Aorta (tissue), 5 donors: Measurements from ENCODE around the gene SENP1. TPM values are rescaled to one million over a fixed set of nuclear protein-coding genes. Genes with fewer than 3 reads are reported as not detected.

Experiments
- ATAC-seq: fragments of 200-7000 bp; cut with Tn5 transposase; one replicate; pipeline ENCODE4 v1.9.1; 2022; ENCODE audit warnings: moderate library complexity; ENCODE audit not compliant: low FRiP score
- DNase-seq, 2 donors: peaks; one replicate each; pipeline ENCODE4 v3.0.0-alpha.2; 2020
- H3K27ac ChIP-seq, 2 donors: one replicate each; pipeline ENCODE4 v1.5.1; 2013; ENCODE audit warnings: low read length in 2 of 2, mild to moderate bottlenecking in 2 of 2, moderate library complexity in 2 of 2, control low read depth in 1 of 2, inconsistent platforms in 1 of 2, low read depth in 1 of 2
- H3K27me3 ChIP-seq, 2 donors: one replicate each; pipeline ENCODE4 v1.6.1; 2013; ENCODE audit warnings: control low read depth in 1 of 2, low read length in 1 of 2, mild to moderate bottlenecking in 1 of 2, moderate library complexity in 1 of 2; ENCODE audit not compliant: insufficient read depth in 2 of 2, control insufficient read depth in 1 of 2
- H3K36me3 ChIP-seq, 2 donors: one replicate each; pipeline ENCODE4 v1.6.1; 2013; ENCODE audit warnings: control low read depth in 1 of 2, low read length in 1 of 2, mild to moderate bottlenecking in 1 of 2; ENCODE audit not compliant: insufficient read depth in 2 of 2, control insufficient read depth in 1 of 2
- H3K4me1 ChIP-seq, 2 donors: one replicate each; pipeline ENCODE4 v1.6.1; 2013; ENCODE audit warnings: low read length in 2 of 2, control low read depth in 1 of 2, mild to moderate bottlenecking in 1 of 2, moderate library complexity in 1 of 2; ENCODE audit not compliant: insufficient read depth in 2 of 2, control insufficient read depth in 1 of 2
- H3K4me3 ChIP-seq, 2 donors: one replicate each; pipeline ENCODE4 v1.5.1; 2013; ENCODE audit warnings: low read length in 2 of 2, control low read depth in 1 of 2, mild to moderate bottlenecking in 1 of 2
- H3K9me3 ChIP-seq: one replicate; pipeline ENCODE4 v1.6.1; 2013; ENCODE audit warnings: mild to moderate bottlenecking, low read length; ENCODE audit not compliant: control insufficient read depth
- WGBS, 2 donors: extraction: QIAGEN DNeasy Blood & Tissue Kit; methylation state at CpG; one replicate each; pipeline ENCODE4 v1.1.7; 2013; 5-methylcytosine and 5-hydroxymethylcytosine counted together
- intact Hi-C, 2 donors: fragments of 100-400 bp; cut with DNase I; formaldehyde crosslinking; loops; one replicate each; pipeline versions ENCODE4 v1.14.2 to v1.15.0; 2022
- polyA plus RNA-seq, 2 donors: library from polyadenylated mRNA; stranded (reverse); fragments of 200-250 nt; gene quantifications; one replicate each; pipeline ENCODE4 v1.2.3, GENCODE V29; 2013
- total RNA-seq, 2 donors: library from RNA; stranded (reverse); fragmentation: NEBNext Ultra II Directional; extraction: Animal tissue kit (Norgen Biotek cat#: 25700); gene quantifications; one replicate each; pipeline ENCODE4 v1.2.1, GENCODE V29; 2021
- donor health status: healthy with polysubstance abuse.
- donor health status: Bipolar disorder and iron deficiency.
- donor health status: DM: no; HTN: no; CAD: no.
- donor health status: DM: no; HTN: no; CAD: no.
- donor health status: DM: yes; HTN: yes; CAD: no.

Gene SENP1
- total and polyA plus RNA-seq, 4 donors, result 6.0 to 23.0 (median 13.4) TPM

DNA sequence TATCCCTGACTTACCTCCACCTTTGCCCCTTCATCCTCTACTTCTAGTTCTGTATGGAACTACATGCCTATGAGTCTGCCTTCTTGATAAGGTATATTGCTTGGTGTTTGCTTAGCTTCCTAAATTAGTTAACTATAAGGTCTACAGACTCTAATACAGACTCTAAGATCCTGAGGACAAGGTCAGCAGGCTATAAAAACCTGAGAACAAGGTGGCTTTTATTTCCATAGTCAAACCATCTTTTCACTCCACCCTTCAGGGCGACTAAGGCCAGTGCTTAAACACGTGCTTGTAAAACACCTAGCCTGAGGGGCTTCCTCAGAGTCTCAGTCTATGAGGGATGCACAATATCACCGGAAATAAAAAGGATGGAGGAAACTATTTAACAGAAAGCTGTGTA lies 65.5 kb downstream of the SENP1 start:
- 73 to 81% methylated on average over 3 of the region's 3 CpGs for WGBS, 2 donors
- peaks cover 0 to 5% of the 10 kb centered on the region in 2 donors for H3K36me3 ChIP-seq
- ATAC-seq (no peak), DNase-seq (no peak)
- no peak overlapping the region for H3K27ac ChIP-seq
- H3K9me3 ChIP-seq, result no peaks in the 10 kb centered on the region
- no peaks in the 10 kb centered on the region for H3K4me1 ChIP-seq
- intact Hi-C loops, result no loop called here
- H3K27me3 ChIP-seq, result no peaks in the 10 kb centered on the region
- H3K4me3 ChIP-seq, result no peak overlapping the region

DNA sequence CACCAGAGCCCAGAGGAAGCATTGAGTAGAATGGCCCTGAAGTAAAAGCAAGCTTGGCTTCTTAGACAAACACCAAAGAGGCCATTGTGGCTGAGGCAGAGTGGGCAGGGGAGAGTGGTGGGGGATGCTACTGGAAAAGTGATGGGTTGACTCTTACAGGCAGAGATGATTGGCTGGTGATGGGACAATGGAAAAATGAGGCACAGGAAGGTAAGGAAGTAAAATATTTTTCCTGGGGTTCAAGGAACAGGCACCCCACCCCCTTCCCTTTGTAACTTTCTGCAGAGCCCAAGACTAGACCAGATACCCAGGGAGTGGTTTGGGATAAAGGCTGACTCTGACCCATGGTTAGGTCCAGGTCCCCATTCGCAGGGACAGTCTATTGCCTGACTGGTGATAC lies 66.7 kb downstream of the SENP1 start:
- WGBS, 2 donors, result 97 to 100% methylated on average over 1 of the region's 1 CpG
- no peaks in the 10 kb centered on the region for H3K4me1 ChIP-seq

DNA sequence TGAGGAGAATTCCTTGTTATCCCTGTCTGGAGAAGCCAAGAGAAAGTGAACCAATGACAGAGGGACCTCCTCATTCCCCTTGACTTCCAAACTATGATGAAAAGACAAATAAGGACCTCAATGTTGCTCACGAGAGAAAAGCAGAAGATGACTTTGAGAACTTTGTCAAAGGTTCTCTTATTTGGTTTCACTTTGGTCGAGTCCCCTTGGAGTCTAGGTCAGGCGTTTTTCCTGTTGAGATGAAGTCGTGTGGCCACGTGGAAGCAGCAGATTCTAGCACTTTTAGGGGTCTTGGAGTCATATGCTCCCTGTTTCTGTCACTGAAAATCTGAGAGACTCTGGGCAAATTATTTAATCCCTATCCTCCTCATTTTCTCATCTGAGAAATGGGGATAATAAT lies 67.8 kb downstream of the SENP1 start:
- ATAC-seq (no peak), DNase-seq (no peak)
- Histone ChIP-seq H3K4me3 (no peak overlapping the region), H3K36me3 (no peaks in the 10 kb centered on the region), H3K27ac (no peak overlapping the region), H3K27me3 (no peaks in the 10 kb centered on the region), H3K9me3 (no peaks in the 10 kb centered on the region), H3K4me1 (no peaks in the 10 kb centered on the region)
- intact Hi-C loops, result no loop called here
- WGBS, 2 donors, result 71 to 75% methylated on average over 5 of the region's 5 CpGs

More for the DNA sequence above, 66.7 kb downstream of the SENP1 start:
- no peak overlapping the region for H3K27ac ChIP-seq
- intact Hi-C loops, result no loop called here
- H3K27me3 ChIP-seq, result no peaks in the 10 kb centered on the region
- H3K4me3 ChIP-seq, result no peak overlapping the region
- no peaks in the 10 kb centered on the region for H3K36me3 ChIP-seq
- no peak for ATAC-seq
- no peak for DNase-seq
- H3K9me3 ChIP-seq, result no peaks in the 10 kb centered on the region

DNA sequence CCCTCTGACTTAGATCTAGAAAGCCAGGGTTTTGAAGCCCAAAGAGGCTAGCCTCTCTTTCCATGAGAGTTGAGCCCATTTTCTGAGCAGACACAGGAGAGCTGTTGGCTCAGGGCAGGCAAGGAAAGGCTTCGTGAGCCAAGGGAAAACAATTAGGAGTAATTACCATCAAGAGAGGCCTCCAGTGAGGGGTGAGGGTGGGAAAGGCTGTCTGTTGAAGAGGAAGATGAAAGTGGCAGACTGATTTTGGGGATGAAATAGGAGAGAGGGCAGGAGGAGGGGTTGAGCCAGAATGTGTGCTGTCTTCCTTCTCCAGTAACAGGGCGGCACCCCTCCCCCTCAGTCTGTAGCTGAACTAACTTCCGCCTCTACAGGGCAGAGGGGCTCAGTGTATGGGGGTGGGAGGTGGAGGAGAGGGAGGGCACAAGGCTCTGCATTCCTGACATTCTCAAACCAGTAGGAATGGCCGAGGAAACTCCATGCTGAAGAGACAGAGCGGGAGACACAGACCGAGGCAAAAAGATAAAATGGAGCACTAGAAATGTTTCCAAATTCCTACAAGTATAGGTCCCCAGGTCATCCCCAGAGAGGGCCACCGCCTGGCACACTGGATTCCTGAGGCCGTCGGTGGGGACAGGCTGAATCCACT lies 68.5 kb downstream of the SENP1 start:
- Histone ChIP-seq H3K9me3 (no peaks in the 10 kb centered on the region), H3K4me3 (no peak overlapping the region), H3K27me3 (no peaks in the 10 kb centered on the region), H3K36me3 (no peaks in the 10 kb centered on the region), H3K4me1 (no peaks in the 10 kb centered on the region), H3K27ac (no peak overlapping the region)
- ATAC-seq (no peak), DNase-seq (no peak)
- 13 to 25% methylated on average over 9 of the region's 9 CpGs for WGBS, 2 donors
- intact Hi-C loops, result no loop called here

DNA sequence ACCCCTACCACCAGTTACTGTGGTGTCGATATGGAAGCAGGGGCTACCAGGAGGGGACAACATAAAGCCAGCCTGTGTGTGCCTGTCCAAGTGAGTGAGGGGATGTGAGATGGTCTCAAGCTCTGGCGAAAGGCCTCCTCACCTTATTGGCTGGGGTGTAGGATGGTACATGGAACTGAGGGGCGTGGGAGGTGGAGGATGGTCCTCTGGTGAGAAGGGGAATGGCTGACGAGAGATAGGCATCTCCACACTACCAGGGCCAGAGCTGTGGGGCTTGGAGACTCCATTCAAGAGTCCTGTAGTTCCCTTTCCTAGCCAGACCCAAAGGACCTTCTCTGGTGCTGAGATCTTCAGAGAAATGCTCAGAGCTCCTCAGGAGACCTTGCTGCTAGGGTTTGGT lies 69.1 kb downstream of the SENP1 start:
- H3K4me3 ChIP-seq, result no peak overlapping the region
- H3K27ac ChIP-seq, result no peak overlapping the region
- 96 to 97% methylated on average over 4 of the region's 4 CpGs for WGBS, 2 donors
- intact Hi-C loops, result no loop called here
- H3K9me3 ChIP-seq, result no peaks in the 10 kb centered on the region
- H3K27me3 ChIP-seq, result no peaks in the 10 kb centered on the region
- H3K4me1 ChIP-seq, result no peaks in the 10 kb centered on the region
- no peak for DNase-seq
- H3K36me3 ChIP-seq, result no peaks in the 10 kb centered on the region
- ATAC-seq, result no peak

DNA sequence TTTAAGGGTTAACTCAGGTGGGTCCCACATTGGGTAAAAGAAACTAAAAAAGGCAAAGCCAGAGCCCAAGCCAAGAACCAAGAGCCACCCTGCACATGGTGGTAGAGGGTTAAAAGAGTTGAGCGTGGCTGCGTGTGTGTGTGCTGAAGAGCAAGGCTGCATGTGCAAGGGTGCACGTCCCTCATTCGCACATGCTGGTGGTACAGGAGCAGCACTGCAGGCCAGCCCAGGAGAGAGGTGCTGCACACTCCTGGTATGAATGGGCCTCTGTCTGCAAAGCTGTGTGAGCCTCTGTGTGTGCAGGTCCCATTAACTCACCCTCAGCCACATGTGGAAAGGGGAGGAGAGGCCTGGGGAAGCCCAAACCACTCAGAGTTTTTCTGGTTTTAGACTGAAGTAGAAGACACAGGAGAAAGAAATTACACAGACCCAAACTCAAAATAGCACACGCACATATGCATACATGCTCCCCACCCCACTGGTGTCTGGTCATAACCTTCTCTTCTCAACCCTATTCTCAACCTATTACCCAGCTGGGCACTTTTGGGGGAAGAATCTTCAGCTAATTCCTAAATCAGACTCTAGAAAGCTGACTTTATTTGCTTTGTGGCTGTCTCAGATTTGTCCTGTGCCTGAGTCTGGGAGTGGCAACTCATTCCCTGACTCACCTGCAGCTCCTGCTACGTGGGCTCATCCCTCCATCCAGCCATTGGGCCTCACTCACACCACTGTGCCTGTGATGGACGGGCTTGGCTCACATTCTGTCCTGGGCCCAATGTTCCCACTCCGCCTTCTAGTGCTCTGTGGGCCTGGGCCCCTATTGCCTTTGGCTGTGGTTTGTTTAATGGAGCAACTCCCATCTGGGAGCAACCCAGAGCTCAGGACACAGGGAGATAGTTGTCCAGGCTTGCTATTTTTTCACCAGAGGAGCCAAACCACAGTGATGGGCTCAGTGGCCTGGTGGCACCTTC lies 70.8 kb downstream of the SENP1 start:
- no peaks in the 10 kb centered on the region for H3K9me3 ChIP-seq
- intact Hi-C loops, result no loop called here
- H3K27me3 ChIP-seq, result no peaks in the 10 kb centered on the region
- no peak for DNase-seq
- no peaks in the 10 kb centered on the region for H3K36me3 ChIP-seq
- H3K27ac ChIP-seq, result no peak overlapping the region
- 93 to 95% methylated on average over 8 of the region's 8 CpGs for WGBS, 2 donors
- no peak for ATAC-seq
- no peak overlapping the region for H3K4me3 ChIP-seq
- no peaks in the 10 kb centered on the region for H3K4me1 ChIP-seq

DNA sequence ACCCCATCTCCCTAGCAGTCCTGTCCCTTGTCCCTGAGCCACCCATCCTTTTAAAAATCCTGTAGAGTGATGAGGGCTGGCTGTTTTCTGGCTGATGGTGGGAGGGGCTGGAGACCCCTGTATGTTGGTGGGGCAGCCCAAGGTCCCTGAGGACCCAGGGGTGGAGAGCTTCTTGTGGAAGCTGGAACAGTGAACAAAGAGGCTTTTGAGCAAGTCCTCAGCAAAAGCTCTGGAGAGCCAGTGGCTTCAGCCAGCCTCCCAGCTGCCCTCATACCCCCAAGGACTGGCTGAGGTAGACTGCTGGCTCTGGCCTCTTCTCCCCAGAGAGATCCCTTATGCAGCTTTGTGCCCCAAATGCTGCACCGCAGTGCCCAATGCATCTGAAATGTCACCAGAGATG lies 72.4 kb downstream of the SENP1 start:
- intact Hi-C loops, result no loop called here
- no peaks in the 10 kb centered on the region for H3K36me3 ChIP-seq
- H3K4me3 ChIP-seq, result no peak overlapping the region
- WGBS, 2 donors, result 93 to 97% methylated on average over 1 of the region's 1 CpG
- DNase-seq, result no peak
- no peaks in the 10 kb centered on the region for H3K9me3 ChIP-seq
- H3K27me3 ChIP-seq, result no peaks in the 10 kb centered on the region
- H3K27ac ChIP-seq, result no peak overlapping the region
- no peaks in the 10 kb centered on the region for H3K4me1 ChIP-seq
- ATAC-seq, result no peak

DNA sequence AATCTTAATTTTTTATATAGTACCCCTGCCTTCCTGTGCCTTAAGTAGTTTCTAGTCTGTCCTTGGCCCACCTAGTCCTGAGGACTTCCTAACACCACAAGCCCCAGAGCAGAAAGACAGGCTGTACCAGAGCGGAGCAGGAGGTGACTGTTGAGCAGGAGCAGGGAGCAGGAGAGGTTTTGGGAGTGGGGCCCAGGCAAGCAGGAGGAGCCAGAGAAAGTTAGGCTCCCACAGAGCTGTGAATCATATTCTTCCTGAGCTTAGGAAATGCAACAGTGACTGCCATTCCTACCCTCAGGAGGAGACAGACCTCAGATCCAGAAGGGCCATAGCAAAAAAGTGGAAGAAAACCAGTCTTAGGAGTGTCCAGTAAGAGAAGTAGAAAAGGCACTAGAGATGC lies 73.3 kb downstream of the SENP1 start:
- Histone ChIP-seq H3K9me3 (no peaks in the 10 kb centered on the region), H3K27me3 (no peaks in the 10 kb centered on the region), H3K27ac (no peak overlapping the region), H3K36me3 (no peaks in the 10 kb centered on the region), H3K4me3 (no peak overlapping the region), H3K4me1 (no peaks in the 10 kb centered on the region)
- 98 to 100% methylated on average over 1 of the region's 1 CpG for WGBS, 2 donors
- intact Hi-C loops, result no loop called here
- no peak for ATAC-seq
- DNase-seq, result no peak
